T follicular helper cell (primary cell): Measurements from ENCODE around the gene PGLYRP2.
"Not testable (repeated sequence)": the region's sequence is repeated elsewhere in the genome, so short reads cannot be mapped to it uniquely, and the experiment has no call there.

Experiments
- DNase-seq: peaks from one replicate; pipeline ENCODE4 v3.0.0-alpha.2; 2020; ENCODE audit warnings: low read depth
- total RNA-seq, 2 experiments: gene quantifications; one replicate each; lab custom pipeline; 2026; lab: John Stamatoyannopoulos, UW

Gene PGLYRP2, protein sequence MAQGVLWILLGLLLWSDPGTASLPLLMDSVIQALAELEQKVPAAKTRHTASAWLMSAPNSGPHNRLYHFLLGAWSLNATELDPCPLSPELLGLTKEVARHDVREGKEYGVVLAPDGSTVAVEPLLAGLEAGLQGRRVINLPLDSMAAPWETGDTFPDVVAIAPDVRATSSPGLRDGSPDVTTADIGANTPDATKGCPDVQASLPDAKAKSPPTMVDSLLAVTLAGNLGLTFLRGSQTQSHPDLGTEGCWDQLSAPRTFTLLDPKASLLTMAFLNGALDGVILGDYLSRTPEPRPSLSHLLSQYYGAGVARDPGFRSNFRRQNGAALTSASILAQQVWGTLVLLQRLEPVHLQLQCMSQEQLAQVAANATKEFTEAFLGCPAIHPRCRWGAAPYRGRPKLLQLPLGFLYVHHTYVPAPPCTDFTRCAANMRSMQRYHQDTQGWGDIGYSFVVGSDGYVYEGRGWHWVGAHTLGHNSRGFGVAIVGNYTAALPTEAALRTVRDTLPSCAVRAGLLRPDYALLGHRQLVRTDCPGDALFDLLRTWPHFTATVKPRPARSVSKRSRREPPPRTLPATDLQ
- 0.04 to 1.1 reads per million in 2 experiments for total RNA-seq

DNA sequence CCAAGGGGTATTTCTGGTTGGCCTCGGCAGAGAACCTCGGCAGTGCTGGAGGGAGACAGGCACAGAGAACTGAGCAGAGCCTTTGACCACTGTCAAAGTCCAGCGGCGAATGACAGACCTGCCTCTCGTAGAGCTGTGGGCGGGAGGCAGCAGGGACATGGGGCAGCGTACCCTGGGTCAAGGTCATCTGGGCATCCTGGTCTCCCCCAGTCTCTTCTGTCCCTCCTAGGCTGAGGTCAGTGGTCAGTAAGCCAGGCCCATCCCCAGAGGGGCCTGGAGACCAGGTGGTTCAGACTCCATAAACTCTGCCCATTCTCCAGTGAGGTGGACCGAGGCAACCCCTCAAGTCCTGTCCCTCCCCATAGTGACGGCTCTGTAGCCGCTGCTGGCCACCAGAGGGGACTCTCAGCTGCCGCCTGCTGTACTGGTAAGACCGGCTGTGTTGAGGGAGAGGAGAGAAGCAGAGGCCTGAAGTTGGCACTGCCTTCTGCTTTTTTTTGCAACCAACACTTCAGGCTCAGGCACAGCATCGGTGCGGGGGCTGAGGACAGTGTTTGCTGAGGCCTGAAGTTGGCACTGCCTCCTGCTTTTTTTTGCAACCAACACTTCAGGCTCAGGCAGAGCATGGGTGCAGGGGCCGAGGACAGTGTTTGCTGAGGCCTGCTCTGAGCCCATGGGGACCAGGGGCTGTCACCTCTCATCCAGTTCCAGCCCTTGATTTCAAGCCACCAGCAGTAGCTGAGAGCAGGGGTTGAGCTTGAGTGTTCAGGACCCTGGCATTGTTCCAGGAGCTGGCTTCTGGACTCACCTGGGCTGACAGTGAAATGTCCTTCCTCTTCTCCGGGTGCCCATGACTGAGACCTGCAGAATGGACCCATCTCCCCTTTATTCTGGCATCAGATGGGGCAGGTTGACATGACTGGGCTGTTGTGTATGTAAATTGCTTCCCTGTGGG lies at the start of gene PGLYRP2:
Gene PGLYRP2, minus strand, starts transcription at position 111 of the 955 bp plus-strand sequence. CDS start 130 bp downstream, outside the sequence.
- no peak for DNase-seq

DNA sequence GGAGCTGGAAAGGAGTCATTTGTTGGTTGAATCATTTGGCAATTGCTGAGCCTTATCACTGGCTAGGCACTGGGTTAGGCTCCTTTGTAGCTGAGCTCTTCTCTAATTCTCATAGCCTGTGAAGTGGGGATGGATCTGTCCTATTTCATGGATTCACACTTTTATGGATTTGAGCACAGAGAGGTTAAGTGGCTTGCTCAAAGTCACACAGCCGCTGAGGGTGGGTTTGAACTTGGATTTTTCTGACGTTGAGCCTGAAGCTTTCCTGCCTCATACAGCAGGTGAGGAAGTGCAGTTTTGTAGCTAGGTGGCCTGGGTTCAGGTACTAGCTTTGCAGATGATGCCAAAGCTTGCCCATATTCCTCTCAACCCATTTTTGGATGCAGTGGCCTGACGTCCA lies 48.4 kb upstream of the PGLYRP2 start:
- DNase-seq = no peak

DNA sequence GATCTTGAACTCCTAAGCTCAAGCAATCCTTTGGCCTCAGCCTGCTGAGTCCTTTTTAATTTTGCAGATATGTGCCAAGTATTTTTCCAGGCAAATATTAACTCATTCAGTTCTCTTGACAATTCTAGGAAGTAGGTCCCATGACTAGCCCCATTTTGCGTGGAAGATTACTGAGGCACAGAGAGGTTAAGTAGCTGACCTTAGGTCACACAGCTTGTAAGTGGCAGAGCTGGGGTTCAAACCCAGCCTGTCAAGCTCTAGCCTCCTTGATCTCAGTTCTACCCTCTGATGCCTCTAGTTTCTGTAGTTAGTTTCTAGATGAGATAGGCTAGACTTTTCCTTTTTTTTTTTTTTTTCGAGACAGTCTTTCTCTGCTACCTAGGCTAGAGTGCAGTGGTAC lies 47.1 kb upstream of the PGLYRP2 start:
- no peak for DNase-seq

DNA sequence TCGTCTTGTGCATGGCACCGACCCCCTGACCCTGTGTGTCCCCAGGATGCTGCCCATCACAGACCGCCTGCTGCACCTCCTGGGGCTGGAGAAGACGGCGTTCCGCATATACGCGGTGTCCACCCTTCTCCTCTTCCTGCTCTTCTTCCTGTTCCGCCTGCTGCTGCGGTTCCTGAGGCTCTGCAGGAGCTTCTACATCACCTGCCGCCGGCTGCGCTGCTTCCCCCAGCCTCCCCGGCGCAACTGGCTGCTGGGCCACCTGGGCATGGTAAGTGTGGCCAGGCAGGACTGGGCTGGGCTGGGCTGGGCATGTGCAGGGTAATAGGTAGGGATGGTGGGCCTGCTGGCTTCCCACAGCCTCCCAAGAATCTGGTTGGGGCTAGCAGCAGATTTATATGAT lies 46.0 kb upstream of the PGLYRP2 start:
- no peak for DNase-seq

DNA sequence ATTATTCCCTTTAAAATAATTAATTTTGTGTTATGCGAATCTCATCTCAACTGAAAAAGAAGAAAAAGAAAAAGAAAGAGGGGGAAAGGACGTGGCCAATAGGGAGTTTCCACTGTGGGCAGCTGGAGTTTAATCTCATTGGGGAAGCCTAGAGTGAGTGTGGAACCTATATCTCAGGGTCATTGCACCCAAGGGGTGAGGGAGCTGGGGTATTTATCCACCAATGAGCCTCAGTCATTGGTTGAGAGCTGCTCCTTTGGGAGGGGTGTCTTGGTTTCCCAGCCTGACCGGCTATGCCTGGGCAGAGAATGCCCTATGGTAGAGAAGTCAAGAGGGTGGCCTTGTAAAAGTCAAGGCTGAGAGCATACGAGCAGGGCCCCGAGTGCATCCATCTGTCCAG lies 45.5 kb upstream of the PGLYRP2 start:
- no peak for DNase-seq

DNA sequence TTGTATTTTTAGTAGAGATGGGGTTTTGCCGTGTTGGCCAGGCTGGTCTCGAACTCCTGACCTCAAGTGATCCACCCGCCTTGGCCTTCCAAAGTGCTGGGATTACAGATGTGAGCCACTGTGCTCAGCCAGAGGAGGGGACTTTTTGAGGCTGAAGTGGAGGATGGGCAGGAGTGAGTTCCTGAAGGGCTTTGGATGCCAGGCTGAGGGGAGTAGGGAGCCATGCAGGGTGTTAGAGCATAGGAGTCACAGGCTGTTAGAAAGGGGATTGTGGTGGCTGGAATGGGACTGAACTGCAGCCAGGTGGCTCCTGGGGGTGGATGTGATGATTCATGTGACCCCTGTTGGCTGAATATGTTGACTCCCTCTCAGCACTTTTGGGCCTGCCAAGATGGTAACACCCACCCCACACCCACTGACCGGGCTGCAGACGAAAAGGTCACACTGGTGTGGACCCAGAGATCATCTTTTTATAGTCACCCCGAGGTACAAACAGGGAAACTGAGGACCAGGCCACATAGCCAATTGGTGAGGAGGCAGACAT lies 40.2 kb upstream of the PGLYRP2 start:
- DNase-seq = no peak

DNA sequence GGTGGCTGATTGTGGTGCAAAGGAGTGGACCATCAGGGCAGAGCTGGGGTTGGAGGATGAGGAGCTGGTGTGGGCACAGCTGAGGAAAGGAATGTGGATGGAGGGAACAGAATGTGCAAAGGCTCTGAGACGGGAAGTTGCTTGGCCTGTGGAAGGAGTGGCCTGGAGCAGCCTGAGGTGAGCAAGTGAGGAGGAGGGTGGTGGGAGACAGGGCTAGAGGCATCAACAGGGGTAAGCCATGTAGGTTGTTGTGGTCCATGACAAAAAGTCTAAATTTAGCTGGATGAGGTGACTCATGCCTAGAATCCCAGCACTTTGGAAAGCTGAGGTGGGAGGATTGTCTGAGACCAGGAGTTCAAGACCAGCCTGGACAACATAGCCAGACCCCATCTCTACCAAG lies 38.5 kb upstream of the PGLYRP2 start:
- DNase-seq = no peak

DNA sequence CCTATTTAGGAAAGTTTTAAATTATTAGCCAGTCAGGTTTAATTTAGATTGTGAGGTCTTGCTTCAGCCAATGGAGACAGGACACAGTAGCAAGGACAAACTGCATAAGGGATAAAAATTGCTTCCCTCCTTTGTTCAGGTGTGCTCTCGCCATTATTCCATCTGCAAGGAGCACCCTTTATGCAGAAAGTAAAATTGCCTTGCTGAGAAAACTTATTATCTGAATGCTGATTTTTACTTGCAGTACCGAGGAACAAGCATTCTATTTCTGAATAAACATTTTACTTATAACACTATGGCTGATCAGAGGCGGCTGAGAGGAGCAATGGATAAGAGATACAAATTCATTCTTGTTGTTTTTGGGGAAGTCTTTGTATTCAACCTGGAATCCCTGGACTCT lies 37.1 kb upstream of the PGLYRP2 start:
- DNase-seq = no peak

DNA sequence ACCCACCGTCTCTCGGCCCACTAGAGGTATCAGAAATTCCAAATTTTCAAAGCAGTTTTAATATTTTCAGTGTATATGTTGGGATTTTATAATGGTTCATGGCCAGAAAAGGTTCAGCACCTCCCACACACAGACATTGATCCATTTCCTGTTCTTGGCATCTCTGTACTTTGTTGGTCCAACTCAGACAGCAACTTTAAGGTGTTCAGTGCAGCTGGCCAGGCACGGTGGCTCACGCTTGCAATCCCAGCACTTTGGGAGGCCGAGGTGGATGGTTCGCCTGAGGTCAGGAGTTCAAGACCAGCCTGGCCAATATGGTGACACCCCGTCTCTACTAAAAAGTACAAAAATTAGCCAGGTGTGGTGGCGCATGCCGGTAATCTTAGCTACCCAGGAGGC lies 35.9 kb upstream of the PGLYRP2 start:
- not testable (repeated sequence) for DNase-seq

DNA sequence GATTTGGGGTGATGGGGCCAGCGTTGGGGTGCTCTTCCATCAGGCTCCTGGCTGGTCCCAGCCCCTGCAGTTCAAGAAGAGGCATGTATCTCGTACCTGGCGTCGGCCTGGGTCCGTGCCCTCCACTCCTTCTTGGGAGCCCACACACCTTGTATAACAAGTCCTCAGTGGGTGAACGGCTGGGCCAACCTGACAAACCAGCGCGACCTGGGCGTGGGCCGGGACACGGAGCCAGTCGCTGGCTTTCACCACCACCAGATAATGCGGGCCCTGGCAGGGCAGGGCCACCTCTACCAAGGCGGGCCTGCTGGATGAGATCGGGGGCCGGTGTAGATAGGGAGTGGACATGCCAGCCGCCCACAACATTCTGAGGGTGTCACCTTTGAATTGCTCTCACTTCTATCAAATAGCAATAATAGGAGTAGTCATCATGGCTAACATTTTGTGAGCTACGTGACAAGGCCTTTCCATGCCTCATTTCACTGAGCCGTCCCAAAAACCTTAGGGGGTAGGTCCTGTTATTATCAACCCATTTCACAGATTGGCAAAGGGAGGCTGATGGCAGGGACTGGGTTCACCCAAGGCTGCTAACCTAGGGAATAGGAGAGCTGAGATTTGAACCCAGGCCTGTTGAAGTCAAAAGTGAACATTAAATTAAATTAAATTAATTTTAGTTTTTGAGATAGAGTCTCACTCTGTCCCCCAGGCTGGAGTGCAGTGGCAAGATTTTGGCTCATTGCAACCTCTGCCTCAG lies 32.5 kb upstream of the PGLYRP2 start:
- no peak for DNase-seq

DNA sequence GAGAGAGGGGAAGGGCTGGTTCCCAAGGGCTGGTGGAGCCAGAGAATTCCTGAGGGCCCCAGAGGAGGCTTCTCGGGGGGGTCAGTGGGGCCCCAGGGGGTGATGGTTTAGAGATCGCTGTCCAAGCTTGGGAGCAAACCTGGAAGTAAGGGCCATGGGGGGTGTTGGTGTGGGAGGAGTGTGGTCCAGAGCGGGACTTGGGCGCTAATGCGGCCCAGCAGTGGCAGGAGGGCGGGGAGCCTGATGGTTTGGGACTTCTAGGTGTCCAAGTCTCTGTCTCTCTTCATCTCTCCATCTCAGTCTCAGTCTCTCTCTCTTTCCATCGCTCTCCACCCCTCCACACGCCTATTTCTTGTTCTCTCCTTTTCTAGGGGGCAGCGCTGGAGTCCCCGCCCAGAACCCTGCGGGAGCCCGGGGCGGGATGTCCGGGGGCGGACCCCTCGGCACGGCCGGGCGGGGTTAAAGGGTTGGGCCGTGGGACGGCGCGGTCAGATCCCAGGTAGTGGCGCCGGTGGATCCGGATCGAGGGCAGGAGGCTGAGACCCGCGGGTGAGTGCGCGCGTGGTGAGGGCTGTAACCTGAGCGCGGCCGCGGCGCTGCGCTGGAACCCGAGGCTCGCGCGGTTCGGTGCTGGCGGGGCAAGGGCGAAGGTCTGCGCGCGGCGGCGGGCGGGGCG lies 28.9 kb upstream of the PGLYRP2 start, which contains the start of gene CYP4F22:
Gene CYP4F22, plus strand, starts transcription at position 491 of the 676 bp plus-strand sequence. CDS start 16,812 bp downstream, outside the sequence.
- DNase-seq = no peak

DNA sequence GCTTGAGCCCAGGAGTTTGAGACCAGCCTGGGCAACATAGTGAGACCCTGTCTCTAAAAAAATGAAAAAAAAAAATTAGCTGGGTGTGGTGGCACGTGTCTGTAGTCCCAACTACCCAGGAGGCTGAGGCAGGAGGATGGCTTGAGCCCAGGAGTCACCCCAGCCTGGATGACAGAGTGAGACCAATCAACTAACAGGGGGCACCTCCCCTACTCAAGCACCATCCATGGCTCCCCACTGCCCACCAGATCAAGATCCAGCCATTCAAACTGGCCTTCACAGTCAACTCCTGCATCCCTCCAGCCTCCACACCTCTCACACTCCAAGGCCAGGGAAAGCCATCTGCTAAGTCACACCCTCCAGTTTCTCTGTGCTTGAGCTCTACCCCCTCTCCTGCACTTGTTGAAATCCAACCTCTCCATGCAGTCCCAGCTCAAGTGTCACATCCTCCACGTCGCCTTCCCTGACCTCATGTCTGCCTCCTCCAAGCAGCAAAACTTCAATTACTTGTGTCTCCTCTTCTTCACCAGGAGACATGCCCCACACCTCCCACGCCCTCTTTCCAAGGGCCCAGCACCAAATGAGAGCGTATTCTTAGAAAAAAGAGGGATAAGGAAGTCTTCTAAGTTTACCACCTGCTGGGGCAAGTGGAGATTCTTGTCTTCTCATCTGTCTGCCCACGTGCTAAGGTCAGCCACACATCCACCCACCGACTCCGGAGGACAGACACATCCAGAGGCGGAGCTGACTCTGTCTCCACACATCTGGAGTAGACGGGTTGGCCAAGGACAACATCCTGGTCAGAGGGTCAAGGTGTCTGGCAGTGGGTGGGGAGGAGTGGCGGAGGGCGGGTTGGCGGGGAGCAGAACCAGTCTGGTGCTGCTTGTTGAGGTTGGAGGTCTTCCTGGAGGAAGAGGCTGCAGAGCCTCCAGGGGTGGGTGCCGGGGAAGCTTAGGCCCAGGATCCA lies 28.1 kb upstream of the PGLYRP2 start:
- no peak for DNase-seq

DNA sequence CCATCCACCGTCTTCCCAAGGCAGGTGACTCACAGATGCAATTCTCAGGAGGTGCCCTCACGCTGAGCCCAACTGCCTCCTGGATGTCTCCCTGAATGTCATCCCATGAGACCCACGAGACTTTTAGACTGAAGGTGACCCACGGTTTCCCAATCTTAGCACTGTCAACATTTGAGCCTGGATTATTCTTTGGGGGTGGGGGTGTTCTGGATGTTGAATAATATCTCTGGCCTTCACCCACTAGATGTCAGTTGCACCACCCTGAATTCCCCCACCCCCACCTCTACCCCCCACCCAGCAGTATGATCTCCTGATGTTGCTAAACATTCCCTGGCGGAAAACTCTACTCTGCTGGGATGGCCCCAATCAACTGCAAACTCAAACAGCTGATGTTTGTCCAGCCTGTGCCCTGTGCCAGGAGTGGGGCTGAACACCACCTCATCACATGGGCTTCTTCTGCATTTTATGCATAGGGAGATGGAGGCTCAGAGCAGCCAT lies 26.8 kb upstream of the PGLYRP2 start:
- no peak for DNase-seq

DNA sequence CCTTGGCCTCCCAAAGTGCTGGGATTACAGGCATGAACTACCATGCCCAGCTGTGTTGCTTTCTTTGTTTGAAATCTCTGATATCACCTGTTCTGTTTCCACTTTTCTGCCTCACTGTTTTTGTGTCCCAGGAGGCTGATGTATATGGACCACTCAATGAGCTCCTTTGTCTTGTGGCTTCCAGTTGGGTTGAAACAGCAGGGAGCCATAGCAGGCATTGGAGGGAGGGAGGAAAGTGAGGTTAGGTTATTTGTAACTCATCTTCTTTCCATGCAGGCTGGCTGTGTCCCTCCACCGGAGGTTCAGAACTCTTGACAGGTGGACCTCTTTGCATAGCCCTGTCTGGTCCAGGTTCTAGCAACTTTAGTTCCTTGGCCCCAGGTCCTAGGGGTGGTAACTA lies 23.0 kb upstream of the PGLYRP2 start:
- no peak for DNase-seq

DNA sequence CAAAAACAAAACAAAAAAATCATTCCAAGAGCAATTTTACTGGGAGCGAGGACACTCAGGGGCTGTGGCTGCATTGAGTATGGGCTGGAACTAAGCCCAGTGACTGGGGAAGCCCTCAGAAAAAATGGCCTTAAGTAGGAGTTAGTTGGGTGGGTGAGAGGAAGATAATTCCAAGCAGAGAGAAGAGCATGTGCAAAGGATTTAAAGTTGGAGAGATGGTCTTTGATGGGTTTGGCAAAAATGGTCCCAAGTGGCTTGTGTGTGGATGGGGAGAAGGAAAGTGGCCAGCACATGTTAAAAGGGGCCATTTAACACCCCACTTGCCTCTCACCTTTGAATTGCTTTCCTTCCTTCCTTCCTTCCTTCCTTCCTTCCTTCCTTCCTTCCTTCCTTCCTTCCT lies 22.3 kb upstream of the PGLYRP2 start:
- DNase-seq = no peak

DNA sequence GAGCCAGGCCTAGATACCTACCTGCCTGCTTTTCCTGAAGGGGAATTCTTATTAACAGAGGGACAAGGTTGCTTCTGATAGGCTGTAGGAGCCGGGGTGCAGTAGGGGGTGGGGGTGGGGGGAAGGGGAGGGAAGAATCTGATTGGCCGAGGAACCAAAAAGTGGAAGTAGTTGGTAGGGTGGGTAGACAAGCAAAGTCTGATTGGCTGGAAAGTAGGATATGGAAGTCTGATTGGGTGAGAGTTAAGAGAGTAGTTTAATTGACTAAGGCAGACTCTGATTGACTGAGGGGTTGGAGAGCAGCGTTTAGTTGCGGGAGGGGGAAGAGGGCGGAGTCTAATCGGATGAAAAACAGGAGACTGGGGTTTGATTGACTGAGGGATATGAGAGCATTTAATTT lies 19.6 kb upstream of the PGLYRP2 start:
- no peak for DNase-seq

DNA sequence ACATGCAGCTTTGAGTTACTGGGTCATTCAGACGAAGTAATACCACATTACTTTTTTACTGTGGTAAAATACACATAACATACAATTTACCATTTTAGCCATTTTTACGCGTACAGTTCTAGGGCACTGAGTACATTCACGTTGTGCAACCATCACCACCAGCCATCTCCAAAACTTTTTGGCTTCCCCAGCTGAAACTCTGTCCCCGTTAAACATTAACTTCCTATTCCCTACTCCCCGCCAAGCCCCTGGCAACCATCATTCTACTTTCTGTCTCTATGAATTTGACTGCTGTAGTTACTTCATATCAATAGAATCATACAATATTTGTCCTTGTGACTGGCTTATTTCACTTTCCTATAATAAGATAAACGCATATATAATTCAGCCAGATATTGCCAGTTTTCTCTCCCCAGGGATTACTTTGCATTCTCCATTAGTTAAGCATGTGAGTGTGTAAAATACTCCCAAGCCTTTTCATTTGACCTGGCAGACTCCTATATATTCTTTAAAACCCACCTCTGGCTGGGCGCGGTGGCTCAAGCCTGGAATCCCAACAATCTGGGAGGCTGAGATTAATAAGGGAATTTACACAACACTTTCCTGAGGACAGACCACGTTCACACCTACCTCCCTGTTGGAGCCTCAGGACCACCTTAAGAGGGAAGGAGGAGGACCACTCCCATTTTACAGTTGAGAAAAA lies 19.0 kb upstream of the PGLYRP2 start:
- DNase-seq = no peak

DNA sequence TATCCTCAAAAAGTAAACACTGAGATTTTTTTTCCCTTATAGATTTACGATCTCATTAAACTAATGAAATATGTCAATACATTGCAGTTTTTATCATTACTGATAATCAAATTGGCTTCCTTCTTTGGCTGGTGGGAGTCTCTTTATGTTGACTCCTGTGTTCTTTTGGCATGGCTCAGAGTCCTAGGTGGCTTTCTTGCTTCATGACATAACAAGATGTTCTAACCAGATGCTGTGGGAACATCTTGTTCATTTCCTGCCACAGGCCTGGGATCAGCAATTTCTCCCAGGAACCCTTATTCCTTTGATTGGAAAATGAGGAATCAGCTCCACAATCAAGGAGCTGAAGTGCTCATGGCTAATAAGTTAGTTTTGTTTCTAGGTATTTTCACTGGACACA lies 15.8 kb upstream of the PGLYRP2 start:
- no peak for DNase-seq
